NT2/D1 (cell line): Measurements from ENCODE around the gene CYP11A1.

Source experiments
- SUZ12 ChIP-seq: IDR thresholded peaks from 2 replicates; pipeline ENCODE4 v1.6.1; 2011; ENCODE audit not compliant: insufficient read length, insufficient read depth; ENCODE audit errors: extremely low read depth
- YY1 ChIP-seq: IDR thresholded peaks from 2 replicates; pipeline ENCODE4 v1.6.1; 2011; ENCODE audit not compliant: insufficient read length, insufficient read depth

- no peak for TF ChIP-seq SUZ12
- TF ChIP-seq YY1: no peak
Measured at GRCh38 chr15:74313889-74314288, 53.6 kb downstream of the CYP11A1 start.
